ENCODE measurements around the gene EGFL7.

DNA sequence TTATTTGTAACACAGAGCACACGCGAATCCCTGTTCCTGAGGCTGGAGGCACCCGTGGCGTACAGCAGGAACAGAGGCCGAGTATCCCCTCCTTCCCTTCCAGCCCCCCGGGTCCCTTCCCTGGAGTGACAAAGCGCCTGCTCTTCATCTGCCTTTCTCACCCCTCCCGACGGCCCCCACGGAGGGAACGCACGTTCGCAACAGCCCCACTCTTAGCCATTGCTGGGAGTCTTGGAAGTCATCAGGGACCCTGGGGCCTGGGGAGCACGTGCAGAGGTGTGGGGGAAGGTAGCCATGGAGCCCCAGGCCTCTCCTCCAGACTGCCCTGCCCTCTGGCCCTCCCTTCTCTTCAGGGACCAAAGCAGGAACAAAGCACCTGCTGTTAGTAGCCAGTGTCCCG is 22.1 kb downstream of the EGFL7 start:
- TF ChIP-seq, protein P1, sequence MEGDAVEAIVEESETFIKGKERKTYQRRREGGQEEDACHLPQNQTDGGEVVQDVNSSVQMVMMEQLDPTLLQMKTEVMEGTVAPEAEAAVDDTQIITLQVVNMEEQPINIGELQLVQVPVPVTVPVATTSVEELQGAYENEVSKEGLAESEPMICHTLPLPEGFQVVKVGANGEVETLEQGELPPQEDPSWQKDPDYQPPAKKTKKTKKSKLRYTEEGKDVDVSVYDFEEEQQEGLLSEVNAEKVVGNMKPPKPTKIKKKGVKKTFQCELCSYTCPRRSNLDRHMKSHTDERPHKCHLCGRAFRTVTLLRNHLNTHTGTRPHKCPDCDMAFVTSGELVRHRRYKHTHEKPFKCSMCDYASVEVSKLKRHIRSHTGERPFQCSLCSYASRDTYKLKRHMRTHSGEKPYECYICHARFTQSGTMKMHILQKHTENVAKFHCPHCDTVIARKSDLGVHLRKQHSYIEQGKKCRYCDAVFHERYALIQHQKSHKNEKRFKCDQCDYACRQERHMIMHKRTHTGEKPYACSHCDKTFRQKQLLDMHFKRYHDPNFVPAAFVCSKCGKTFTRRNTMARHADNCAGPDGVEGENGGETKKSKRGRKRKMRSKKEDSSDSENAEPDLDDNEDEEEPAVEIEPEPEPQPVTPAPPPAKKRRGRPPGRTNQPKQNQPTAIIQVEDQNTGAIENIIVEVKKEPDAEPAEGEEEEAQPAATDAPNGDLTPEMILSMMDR (IDR thresholded peaks at IDR 0.05) = no peak
- TF ChIP-seq POLR2A (IDR thresholded peaks at IDR 0.05) = no peak

All from right lobe of liver (tissue), 4 donors.